G401.6 (cell line): ENCODE data around the gene FITM1.

Source experiments
- FAIRE-seq: peaks from 2 replicates; lab custom pipeline; 2012; peaks lifted over from hg19 to GRCh38; lab: Jason Lieb, UNC

The FITM1 gene

GRCh38 chr14:24160850-24161804, 30.7 kb downstream of the FITM1 start, which contains the start of gene IRF9:
Gene IRF9 (plus strand): TSS chr14:24161265. CDS start chr14:24162145, 880 bp downstream.
- FAIRE-seq, result peak; percentile 91

- FAIRE-seq, result no peak
These were observed 31.6 kb downstream of the FITM1 start for GRCh38 chr14:24162093-24162492.

- FAIRE-seq, result no peak
These were observed 34.1 kb downstream of the FITM1 start for GRCh38 chr14:24164518-24164991.

GRCh38 chr14:24165785-24166184, 35.3 kb downstream of the FITM1 start:
- FAIRE-seq, result no peak

- FAIRE-seq, result no peak
These were observed 37.1 kb downstream of the FITM1 start for GRCh38 chr14:24167469-24168114.

GRCh38 chr14:24171422-24172260, 41.2 kb downstream of the FITM1 start, which contains the start of gene REC8:
Gene REC8 (plus strand): TSS chr14:24172080. CDS start chr14:24172553, 473 bp downstream.
- FAIRE-seq, result no peak

- FAIRE-seq, result no peak
These were observed 41.9 kb downstream of the FITM1 start for GRCh38 chr14:24172261-24172860.

- FAIRE-seq, result no peak
These were observed 42.4 kb downstream of the FITM1 start for GRCh38 chr14:24172871-24173281.

GRCh38 chr14:24176599-24176998, 46.1 kb downstream of the FITM1 start:
- FAIRE-seq, result no peak

- FAIRE-seq, result no peak
These were observed 46.8 kb downstream of the FITM1 start for GRCh38 chr14:24177041-24177825.

GRCh38 chr14:24177891-24178290, 47.4 kb downstream of the FITM1 start:
- no peak for FAIRE-seq

- FAIRE-seq, result no peak
These were observed 48.1 kb downstream of the FITM1 start for GRCh38 chr14:24178399-24179178.

- FAIRE-seq, result no peak
These were observed 49.0 kb downstream of the FITM1 start for GRCh38 chr14:24179294-24179960.

- FAIRE-seq, result no peak
These were observed 49.7 kb downstream of the FITM1 start for GRCh38 chr14:24179961-24180796.

GRCh38 chr14:24181371-24182077, 51.1 kb downstream of the FITM1 start:
- no peak for FAIRE-seq
